NCI-H748 treated with DMSO at 0.1 percent for 48 hours (cell line): ENCODE measurements around the gene C2CD2.

ENCODE experiments used
- DNase-seq: peaks from one replicate; lab custom pipeline; 2025; lab: John Stamatoyannopoulos, UW

C2CD2 gene

GRCh38 chr21:41886328-41886727 is 67.5 kb downstream of the C2CD2 start:
- DNase-seq, result no peak

GRCh38 chr21:41885341-41886024 is 68.3 kb downstream of the C2CD2 start:
- no peak for DNase-seq

- DNase-seq, result no peak
These were observed 69.3 kb downstream of the C2CD2 start for GRCh38 chr21:41884501-41885030.

- DNase-seq, result no peak
These were observed 70.2 kb downstream of the C2CD2 start for GRCh38 chr21:41883582-41883981.

- no peak for DNase-seq
These were observed 72.8 kb downstream of the C2CD2 start for GRCh38 chr21:41881051-41881450.

GRCh38 chr21:41880153-41880552 is 73.7 kb downstream of the C2CD2 start:
- no peak for DNase-seq

- peak; percentile 12 for DNase-seq
These were observed 74.4 kb downstream of the C2CD2 start, which contains the start of gene PRDM15 for GRCh38 chr21:41879190-41879998. Gene PRDM15 (minus strand): TSS chr21:41879344. CDS start chr21:41860363, 18,981 bp downstream.

- DNase-seq, result no peak
These were observed 75.0 kb downstream of the C2CD2 start for GRCh38 chr21:41878831-41879189.

- DNase-seq, result no peak
These were observed 75.7 kb downstream of the C2CD2 start for GRCh38 chr21:41877901-41878830.

- DNase-seq, result no peak
These were observed 76.7 kb downstream of the C2CD2 start for GRCh38 chr21:41876928-41877652.

- DNase-seq, result no peak
These were observed 77.4 kb downstream of the C2CD2 start for GRCh38 chr21:41876396-41876795.

- no peak for DNase-seq
These were observed 78.7 kb downstream of the C2CD2 start for GRCh38 chr21:41875086-41875485.

GRCh38 chr21:41874611-41875010 is 79.2 kb downstream of the C2CD2 start:
- DNase-seq, result no peak

GRCh38 chr21:41873426-41873825 is 80.4 kb downstream of the C2CD2 start:
- DNase-seq, result no peak

- DNase-seq, result no peak
These were observed 80.8 kb downstream of the C2CD2 start for GRCh38 chr21:41873005-41873404.

GRCh38 chr21:41871293-41872030 is 82.4 kb downstream of the C2CD2 start:
- DNase-seq, result no peak

GRCh38 chr21:41869771-41870170 is 84.0 kb downstream of the C2CD2 start:
- DNase-seq, result no peak

- no peak for DNase-seq
These were observed 85.6 kb downstream of the C2CD2 start for GRCh38 chr21:41868062-41868710.

- no peak for DNase-seq
These were observed 86.5 kb downstream of the C2CD2 start for GRCh38 chr21:41867313-41867712.

- no peak for DNase-seq
These were observed 87.5 kb downstream of the C2CD2 start for GRCh38 chr21:41866274-41866809.
